Neural progenitor cell (in vitro differentiated cells): Measurements from ENCODE around the gene ZDHHC22. TPM values are rescaled to one million over a fixed set of nuclear protein-coding genes. Genes with fewer than 3 reads are reported as not detected.
A peak's percentile ranks its signal among the peaks of the same experiment; 100 is the strongest.

Experiments
- DNase-seq: peaks from one replicate; pipeline ENCODE4 v3.0.0-alpha.2; 2016; ENCODE audit warnings: low spot score
- H2AFZ ChIP-seq: fragments of 200-600 bp; sonication (generic); replicated peaks from 2 replicates; pipeline ENCODE4 v1.6.1; 2016; ENCODE audit warnings: antibody characterized with exemption
- H3F3A ChIP-seq: fragments of 200-600 bp; sonication (generic); 2 replicates; pipeline ENCODE4 v1.6.1; 2016; ENCODE audit warnings: antibody characterized with exemption, low read depth
- H3K27ac ChIP-seq: fragments of 200-600 bp; sonication (generic); 2 replicates; pipeline ENCODE4 v1.5.1; 2016; ENCODE audit warnings: mild to moderate bottlenecking
- H3K27me3 ChIP-seq: fragments of 200-600 bp; sonication (generic); 2 replicates; pipeline ENCODE4 v1.6.1; 2016; ENCODE audit warnings: mild to moderate bottlenecking, moderate library complexity
- H3K36me3 ChIP-seq: fragments of 200-600 bp; sonication (generic); 2 replicates; pipeline ENCODE4 v1.5.1; 2016
- H3K4me1 ChIP-seq: fragments of 200-600 bp; sonication (generic); 2 replicates; pipeline ENCODE4 v1.6.1; 2016; ENCODE audit warnings: mixed run types
- H3K4me2 ChIP-seq: fragments of 200-600 bp; sonication (generic); 2 replicates; pipeline ENCODE4 v1.6.1; 2016
- H3K4me3 ChIP-seq: fragments of 200-600 bp; sonication (generic); 2 replicates; pipeline ENCODE4 v1.5.1; 2016
- H3K79me2 ChIP-seq: fragments of 200-600 bp; sonication (generic); 2 replicates; pipeline ENCODE4 v1.6.1; 2016; ENCODE audit warnings: low read depth
- H3K9ac ChIP-seq: fragments of 200-600 bp; sonication (generic); 2 replicates; pipeline ENCODE4 v1.6.1; 2016
- H3K9me3 ChIP-seq: fragments of 200-600 bp; sonication (generic); 2 replicates; pipeline ENCODE4 v1.5.1; 2016; ENCODE audit warnings: low read depth
- H4K20me1 ChIP-seq: fragments of 200-600 bp; sonication (generic); 2 replicates; pipeline ENCODE4 v1.6.1; 2016; ENCODE audit warnings: low read depth
- H3K27ac Mint-ChIP-seq: 3 replicates; pipeline ENCODE4 v1.8.0; 2021; ENCODE audit warnings: mixed read lengths
- H3K27me3 Mint-ChIP-seq: 2 replicates; pipeline ENCODE4 v1.8.0; 2022; ENCODE audit warnings: low read depth, mild to moderate bottlenecking, inconsistent platforms, moderate library complexity, mixed read lengths; ENCODE audit not compliant: insufficient read depth
- H3K36me3 Mint-ChIP-seq: 3 replicates; pipeline ENCODE4 v1.8.0; 2021; ENCODE audit warnings: mixed read lengths
- H3K4me1 Mint-ChIP-seq: 3 replicates; pipeline ENCODE4 v1.8.0; 2021; ENCODE audit warnings: mixed read lengths
- H3K4me3 Mint-ChIP-seq: 3 replicates; pipeline ENCODE4 v1.8.0; 2021; ENCODE audit warnings: mild to moderate bottlenecking, moderate library complexity, mixed read lengths
- H3K9me3 Mint-ChIP-seq: 3 replicates; pipeline ENCODE4 v1.8.0; 2020; ENCODE audit warnings: mixed read lengths
- CTCF ChIP-seq: fragments of 200-600 bp; sonication (generic); IDR thresholded peaks from 2 replicates; pipeline ENCODE4 v1.5.1; 2017; ENCODE audit warnings: antibody characterized with exemption, mild to moderate bottlenecking
- EZH2 ChIP-seq: fragments of 200-600 bp; sonication (generic); IDR thresholded peaks from 2 replicates; pipeline ENCODE4 v1.6.1; 2017; ENCODE audit warnings: antibody characterized with exemption, mild to moderate bottlenecking, moderate library complexity
- EZH2phosphoT487 ChIP-seq: fragments of 200-600 bp; sonication (generic); IDR thresholded peaks from 2 replicates; pipeline ENCODE4 v1.6.1; 2017; ENCODE audit warnings: antibody characterized with exemption
- total RNA-seq: library from RNA; depleted of rRNA; stranded (reverse); fragments of >200 nt; gene quantifications from 2 replicates; pipeline ENCODE4 v1.2.3, GENCODE V29; 2015; ENCODE audit warnings: low replicate concordance

ZDHHC22 gene
- total RNA-seq, 1 donor from 2014 or later: 0.07 TPM

GRCh38 chr14:77099425-77100167 is 42.0 kb downstream of the ZDHHC22 start:
- Mint-ChIP-seq H3K9me3 (no peaks in the 10 kb centered on the region), H3K27ac (peak overlapping the region; percentile 61), H3K4me3 (peak overlapping the region; percentile 86), H3K4me1 (peaks cover 66% of the 10 kb centered on the region), H3K36me3 (no peaks in the 10 kb centered on the region), H3K27me3 (no peaks in the 10 kb centered on the region)
- DNase-seq: no peak
- H3K27me3 ChIP-seq: no peaks in the 10 kb centered on the region
- peaks cover 77% of the 10 kb centered on the region for H3K79me2 ChIP-seq
- H3K9ac ChIP-seq: no peak overlapping the region
- no peaks in the 10 kb centered on the region for H3K36me3 ChIP-seq
- H3K4me2 ChIP-seq: peak overlapping the region; percentile 91
- peaks cover 16% of the 10 kb centered on the region for H3K4me1 ChIP-seq
- H3K4me3 ChIP-seq: peak overlapping the region; percentile 75
- TF ChIP-seq EZH2phosphoT487: no peak
- TF ChIP-seq CTCF: no peak
- no peak for TF ChIP-seq EZH2
- no peak overlapping the region for H3K27ac ChIP-seq
- peaks cover 21% of the 10 kb centered on the region for H3F3A ChIP-seq
- no peak overlapping the region for H2AFZ ChIP-seq
- H3K9me3 ChIP-seq: no peaks in the 10 kb centered on the region
- H4K20me1 ChIP-seq: peaks cover 3% of the 10 kb centered on the region

GRCh38 chr14:77098529-77099353 is 42.9 kb downstream of the ZDHHC22 start:
- H3K9ac ChIP-seq: peak overlapping the region; percentile 71
- H3K27ac ChIP-seq: no peak overlapping the region
- Mint-ChIP-seq H3K4me3 (peak overlapping the region; percentile 86), H3K9me3 (no peaks in the 10 kb centered on the region), H3K27ac (peak overlapping the region; percentile 92), H3K4me1 (peaks cover 58% of the 10 kb centered on the region), H3K36me3 (no peaks in the 10 kb centered on the region), H3K27me3 (no peaks in the 10 kb centered on the region)
- peaks cover 69% of the 10 kb centered on the region for H3K79me2 ChIP-seq
- H2AFZ ChIP-seq: peak overlapping the region; percentile 67
- peak; percentile 50 for DNase-seq
- peaks cover 11% of the 10 kb centered on the region for H3K4me1 ChIP-seq
- peaks cover 17% of the 10 kb centered on the region for H3F3A ChIP-seq
- H4K20me1 ChIP-seq: no peaks in the 10 kb centered on the region
- no peaks in the 10 kb centered on the region for H3K9me3 ChIP-seq
- H3K4me3 ChIP-seq: peak overlapping the region; percentile 75
- H3K36me3 ChIP-seq: no peaks in the 10 kb centered on the region
- TF ChIP-seq CTCF: no peak
- no peak for TF ChIP-seq EZH2phosphoT487
- TF ChIP-seq EZH2: no peak
- H3K27me3 ChIP-seq: no peaks in the 10 kb centered on the region
- peak overlapping the region; percentile 91 for H3K4me2 ChIP-seq

GRCh38 chr14:77097700-77098528 is 43.7 kb downstream of the ZDHHC22 start, which contains the start of gene CIPC:
CIPC (plus strand) TSS chr14:77098258; CDS start chr14:77105709, 7,451 bp downstream.
- H3K4me1 Mint-ChIP-seq: peaks cover 50% of the 10 kb centered on the region
- Histone ChIP-seq H3K9ac (peak within 1 kb of the TSS; percentile 71), H3K79me2 (peaks cover 62% of the 10 kb centered on the region)

More at GRCh38 chr14:77097700-77098528, 43.7 kb downstream of the ZDHHC22 start, which contains the start of gene CIPC:
- Mint-ChIP-seq H3K4me3 (peak within 1 kb of the TSS; percentile 86), H3K36me3 (no peaks in the 10 kb centered on the region), H3K9me3 (no peaks in the 10 kb centered on the region), H3K27ac (peak within 1 kb of the TSS; percentile 99), H3K27me3 (no peaks in the 10 kb centered on the region)
- Histone ChIP-seq H3K4me3 (peak within 1 kb of the TSS; percentile 75), H3K27me3 (no peaks in the 10 kb centered on the region), H3F3A (peaks cover 17% of the 10 kb centered on the region), H2AFZ (peak within 1 kb of the TSS; percentile 67), H3K36me3 (no peaks in the 10 kb centered on the region), H3K27ac (peak within 1 kb of the TSS; percentile 87), H3K4me2 (peak within 1 kb of the TSS; percentile 91), H4K20me1 (no peaks in the 10 kb centered on the region), H3K4me1 (peaks cover 11% of the 10 kb centered on the region), H3K9me3 (no peaks in the 10 kb centered on the region)
- no peak for TF ChIP-seq EZH2phosphoT487
- no peak for TF ChIP-seq EZH2
- TF ChIP-seq CTCF: no peak
- DNase-seq: peak; percentile 100
